ENCODE data around the gene UNC5C.

DNA sequence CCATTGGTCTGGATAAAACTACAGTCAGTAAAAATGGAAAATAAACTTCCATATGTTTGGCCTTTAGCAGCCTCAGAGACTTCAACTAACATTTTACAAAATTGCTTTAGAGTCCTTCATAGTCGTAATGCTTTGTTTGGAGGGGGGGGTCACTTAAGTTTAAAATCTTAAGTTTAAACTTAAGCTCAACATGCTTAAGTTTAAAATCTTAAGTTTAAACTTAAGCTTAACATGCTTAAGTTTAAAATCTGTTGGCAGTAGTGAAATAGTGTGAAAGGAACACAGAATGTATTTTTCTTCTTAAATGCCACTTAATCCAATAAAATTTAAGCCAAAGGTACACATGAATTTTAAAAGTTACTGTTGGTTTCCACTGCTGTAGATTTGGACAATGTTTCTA is 45.9 kb upstream of the UNC5C start:
- TF ChIP-seq, protein P1, sequence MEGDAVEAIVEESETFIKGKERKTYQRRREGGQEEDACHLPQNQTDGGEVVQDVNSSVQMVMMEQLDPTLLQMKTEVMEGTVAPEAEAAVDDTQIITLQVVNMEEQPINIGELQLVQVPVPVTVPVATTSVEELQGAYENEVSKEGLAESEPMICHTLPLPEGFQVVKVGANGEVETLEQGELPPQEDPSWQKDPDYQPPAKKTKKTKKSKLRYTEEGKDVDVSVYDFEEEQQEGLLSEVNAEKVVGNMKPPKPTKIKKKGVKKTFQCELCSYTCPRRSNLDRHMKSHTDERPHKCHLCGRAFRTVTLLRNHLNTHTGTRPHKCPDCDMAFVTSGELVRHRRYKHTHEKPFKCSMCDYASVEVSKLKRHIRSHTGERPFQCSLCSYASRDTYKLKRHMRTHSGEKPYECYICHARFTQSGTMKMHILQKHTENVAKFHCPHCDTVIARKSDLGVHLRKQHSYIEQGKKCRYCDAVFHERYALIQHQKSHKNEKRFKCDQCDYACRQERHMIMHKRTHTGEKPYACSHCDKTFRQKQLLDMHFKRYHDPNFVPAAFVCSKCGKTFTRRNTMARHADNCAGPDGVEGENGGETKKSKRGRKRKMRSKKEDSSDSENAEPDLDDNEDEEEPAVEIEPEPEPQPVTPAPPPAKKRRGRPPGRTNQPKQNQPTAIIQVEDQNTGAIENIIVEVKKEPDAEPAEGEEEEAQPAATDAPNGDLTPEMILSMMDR (IDR thresholded peaks at IDR 0.05): no peak
- TF ChIP-seq POLR2A (IDR thresholded peaks at IDR 0.05) (no peak), EP300 (IDR thresholded peaks at IDR 0.05) (no peak)

Measured in tibial nerve (tissue), 4 donors.